ENCODE data around the gene EXPH5.
"Not testable (repeated sequence)": the region's sequence is repeated elsewhere in the genome, so short reads cannot be mapped to it uniquely, and the experiment has no call there.

Gene EXPH5

GRCh38 chr11:108588287-108588686, 5.3 kb downstream of the EXPH5 start:
- Mint-ChIP-seq H3K4me3 (no peak overlapping the region), H3K27me3 (no peaks in the 10 kb centered on the region), H3K9me3 (no peaks in the 10 kb centered on the region), H3K27ac (no peak overlapping the region), H3K4me1 (peaks cover 15% of the 10 kb centered on the region), H3K36me3 (peaks cover 3% of the 10 kb centered on the region)

GRCh38 chr11:108587109-108587508, 6.5 kb downstream of the EXPH5 start:
- Mint-ChIP-seq H3K36me3 (peaks cover 3% of the 10 kb centered on the region), H3K9me3 (no peaks in the 10 kb centered on the region), H3K4me1 (peaks cover 5% of the 10 kb centered on the region), H3K27ac (no peak overlapping the region), H3K27me3 (no peaks in the 10 kb centered on the region), H3K4me3 (no peak overlapping the region)

GRCh38 chr11:108586600-108586999, 7.0 kb downstream of the EXPH5 start:
- Mint-ChIP-seq H3K36me3 (peaks cover 3% of the 10 kb centered on the region), H3K4me1 (no peaks in the 10 kb centered on the region), H3K4me3 (no peak overlapping the region), H3K9me3 (no peaks in the 10 kb centered on the region), H3K27ac (no peak overlapping the region), H3K27me3 (no peaks in the 10 kb centered on the region)

- H3K9me3 Mint-ChIP-seq, H3K27me3 Mint-ChIP-seq, H3K4me1 Mint-ChIP-seq, H3K27ac Mint-ChIP-seq, H3K36me3 Mint-ChIP-seq, H3K4me3 Mint-ChIP-seq: not testable (repeated sequence)
Observed at GRCh38 chr11:108586185-108586584, 7.4 kb downstream of the EXPH5 start.

GRCh38 chr11:108584973-108585372, 8.6 kb downstream of the EXPH5 start:
- H3K4me1 Mint-ChIP-seq, result no peaks in the 10 kb centered on the region
- H3K27me3 Mint-ChIP-seq, result no peaks in the 10 kb centered on the region
- H3K27ac Mint-ChIP-seq, result no peak overlapping the region
- no peaks in the 10 kb centered on the region for H3K9me3 Mint-ChIP-seq
- no peak overlapping the region for H3K4me3 Mint-ChIP-seq
- peaks cover 3% of the 10 kb centered on the region for H3K36me3 Mint-ChIP-seq

- Mint-ChIP-seq H3K27me3 (no peaks in the 10 kb centered on the region), H3K27ac (no peak overlapping the region), H3K4me3 (no peak overlapping the region), H3K4me1 (no peaks in the 10 kb centered on the region), H3K9me3 (no peaks in the 10 kb centered on the region), H3K36me3 (peaks cover 4% of the 10 kb centered on the region)
Observed at GRCh38 chr11:108580645-108581044, 12.9 kb downstream of the EXPH5 start.

- H3K27me3 Mint-ChIP-seq, result no peaks in the 10 kb centered on the region
- H3K36me3 Mint-ChIP-seq, result peaks cover 4% of the 10 kb centered on the region
- H3K9me3 Mint-ChIP-seq, result peaks cover 2% of the 10 kb centered on the region
- H3K27ac Mint-ChIP-seq, result no peak overlapping the region
- H3K4me3 Mint-ChIP-seq, result no peak overlapping the region
- no peaks in the 10 kb centered on the region for H3K4me1 Mint-ChIP-seq
Observed at GRCh38 chr11:108580043-108580442, 13.5 kb downstream of the EXPH5 start.

GRCh38 chr11:108576523-108576922, 17.0 kb downstream of the EXPH5 start:
- H3K27me3 Mint-ChIP-seq, result no peaks in the 10 kb centered on the region
- peaks cover 5% of the 10 kb centered on the region for H3K9me3 Mint-ChIP-seq
- peaks cover 5% of the 10 kb centered on the region for H3K4me1 Mint-ChIP-seq
- no peak overlapping the region for H3K27ac Mint-ChIP-seq
- H3K36me3 Mint-ChIP-seq, result peaks cover 8% of the 10 kb centered on the region
- no peak overlapping the region for H3K4me3 Mint-ChIP-seq

GRCh38 chr11:108574675-108575074, 18.9 kb downstream of the EXPH5 start:
- Mint-ChIP-seq H3K36me3 (peaks cover 8% of the 10 kb centered on the region), H3K4me1 (peaks cover 5% of the 10 kb centered on the region), H3K27ac (no peak overlapping the region), H3K27me3 (no peaks in the 10 kb centered on the region), H3K9me3 (peaks cover 5% of the 10 kb centered on the region), H3K4me3 (no peak overlapping the region)

GRCh38 chr11:108571001-108571400, 22.6 kb downstream of the EXPH5 start:
- Mint-ChIP-seq H3K36me3 (peaks cover 3% of the 10 kb centered on the region), H3K27me3 (no peaks in the 10 kb centered on the region), H3K4me1 (peaks cover 5% of the 10 kb centered on the region), H3K4me3 (no peak overlapping the region), H3K27ac (no peak overlapping the region), H3K9me3 (peaks cover 5% of the 10 kb centered on the region)

- Mint-ChIP-seq H3K36me3 (peaks cover 2% of the 10 kb centered on the region), H3K4me1 (peaks cover 5% of the 10 kb centered on the region), H3K27ac (no peak overlapping the region), H3K4me3 (no peak overlapping the region), H3K9me3 (peaks cover 2% of the 10 kb centered on the region), H3K27me3 (no peaks in the 10 kb centered on the region)
Observed at GRCh38 chr11:108569896-108570295, 23.7 kb downstream of the EXPH5 start.

- Mint-ChIP-seq H3K36me3 (no peaks in the 10 kb centered on the region), H3K27ac (no peak overlapping the region), H3K9me3 (no peaks in the 10 kb centered on the region), H3K4me1 (peaks cover 5% of the 10 kb centered on the region), H3K4me3 (no peak overlapping the region), H3K27me3 (no peaks in the 10 kb centered on the region)
Observed at GRCh38 chr11:108568195-108568858, 25.2 kb downstream of the EXPH5 start.

GRCh38 chr11:108565653-108566052, 27.9 kb downstream of the EXPH5 start:
- H3K27ac Mint-ChIP-seq, result no peak overlapping the region
- H3K9me3 Mint-ChIP-seq, result no peaks in the 10 kb centered on the region
- H3K27me3 Mint-ChIP-seq, result no peaks in the 10 kb centered on the region
- H3K36me3 Mint-ChIP-seq, result no peaks in the 10 kb centered on the region
- H3K4me3 Mint-ChIP-seq, result no peak overlapping the region
- no peaks in the 10 kb centered on the region for H3K4me1 Mint-ChIP-seq

- Mint-ChIP-seq H3K9me3 (no peaks in the 10 kb centered on the region), H3K4me3 (no peak overlapping the region), H3K27me3 (no peaks in the 10 kb centered on the region), H3K4me1 (peaks cover 25% of the 10 kb centered on the region), H3K36me3 (no peaks in the 10 kb centered on the region), H3K27ac (no peak overlapping the region)
Observed at GRCh38 chr11:108562746-108563581, 30.6 kb downstream of the EXPH5 start.

GRCh38 chr11:108561535-108561991, 32.0 kb downstream of the EXPH5 start:
- H3K36me3 Mint-ChIP-seq, result no peaks in the 10 kb centered on the region
- peaks cover 25% of the 10 kb centered on the region for H3K4me1 Mint-ChIP-seq
- H3K27ac Mint-ChIP-seq, result no peak overlapping the region

GRCh38 chr11:108559904-108560303, 33.7 kb downstream of the EXPH5 start:
- no peaks in the 10 kb centered on the region for H3K36me3 Mint-ChIP-seq
- H3K27ac Mint-ChIP-seq, result no peak overlapping the region
- H3K4me3 Mint-ChIP-seq, result no peak overlapping the region
- no peaks in the 10 kb centered on the region for H3K9me3 Mint-ChIP-seq
- H3K4me1 Mint-ChIP-seq, result peaks cover 25% of the 10 kb centered on the region
- no peaks in the 10 kb centered on the region for H3K27me3 Mint-ChIP-seq

More at GRCh38 chr11:108561535-108561991, 32.0 kb downstream of the EXPH5 start:
- Mint-ChIP-seq H3K4me3 (no peak overlapping the region), H3K27me3 (no peaks in the 10 kb centered on the region), H3K9me3 (no peaks in the 10 kb centered on the region)

All from activated naive CD4-positive, alpha-beta T cell treated with anti-CD3 and anti-CD28 coated beads, Interleukin-2, amount 50 U/mL, for 24 hours (primary cell).